Thoracic aorta (tissue), 2 donors: ENCODE data around the gene CHTF18. TPM values are rescaled to one million over a fixed set of nuclear protein-coding genes. Genes with fewer than 3 reads are reported as not detected.

Experiments used
- ATAC-seq: fragments of 150-250 bp; one replicate; pipeline ENCODE4 v1.8.0; 2017; ENCODE audit warnings: low read depth; ENCODE audit not compliant: insufficient number of reproducible peaks, low FRiP score
- DNase-seq: peaks from one replicate; pipeline ENCODE4 v3.0.0-alpha.2; 2020; ENCODE audit warnings: low spot score
- H3K27ac ChIP-seq, 2 donors: fragments of 200-600 bp; sonication (generic); 1 replicate in 1 of 2; 2 replicates in 1 of 2; pipeline ENCODE4 v1.5.1; 2016; ENCODE audit warnings: mild to moderate bottlenecking in 2 of 2, moderate library complexity in 2 of 2
- H3K27me3 ChIP-seq: fragments of 200-600 bp; sonication (generic); replicated peaks from 2 replicates; pipeline ENCODE4 v1.6.0; 2016; ENCODE audit warnings: mild to moderate bottlenecking; ENCODE audit not compliant: insufficient read depth
- H3K36me3 ChIP-seq: fragments of 200-600 bp; sonication (generic); one replicate; pipeline ENCODE4 v1.5.1; 2016
- H3K4me1 ChIP-seq, 2 donors: fragments of 200-600 bp; sonication (generic); 1 replicate in 1 of 2; 2 replicates in 1 of 2; pipeline versions ENCODE4 v1.5.1 to v1.6.0; 2016; ENCODE audit warnings: low read depth in 2 of 2, mild to moderate bottlenecking in 1 of 2; ENCODE audit not compliant: control insufficient read depth in 1 of 2
- H3K4me3 ChIP-seq: fragments of 200-600 bp; sonication (generic); 2 replicates; pipeline ENCODE4 v1.5.1; 2016; ENCODE audit warnings: mild to moderate bottlenecking
- H3K9me3 ChIP-seq: fragments of 200-600 bp; sonication (generic); 2 replicates; pipeline ENCODE4 v1.5.1; 2016
- total RNA-seq, 2 donors: library from RNA; depleted of rRNA; stranded (reverse); fragments of >200 nt; gene quantifications; one replicate each; pipeline versions ENCODE4 v1.1.0 to v1.2.3, GENCODE V29; 2016
- TF ChIP-seq, protein P1 (sequence below): fragments of 200-600 bp; sonication (generic); IDR thresholded peaks from one replicate; pipeline ENCODE4 v1.5.1; 2019; ENCODE audit warnings: antibody characterized with exemption

Gene CHTF18
- total RNA-seq, 2 donors from 2014 or later, result 10.2 to 15.4 TPM

- DNase-seq (no peak), ATAC-seq (no peak)
- no peak overlapping the region for H3K4me3 ChIP-seq
- no peaks in the 10 kb centered on the region for H3K36me3 ChIP-seq
- no peaks in the 10 kb centered on the region for H3K4me1 ChIP-seq
- no peaks in the 10 kb centered on the region for H3K27me3 ChIP-seq
- no peaks in the 10 kb centered on the region for H3K9me3 ChIP-seq
- H3K27ac ChIP-seq, result no peak overlapping the region
- TF ChIP-seq, protein P1, sequence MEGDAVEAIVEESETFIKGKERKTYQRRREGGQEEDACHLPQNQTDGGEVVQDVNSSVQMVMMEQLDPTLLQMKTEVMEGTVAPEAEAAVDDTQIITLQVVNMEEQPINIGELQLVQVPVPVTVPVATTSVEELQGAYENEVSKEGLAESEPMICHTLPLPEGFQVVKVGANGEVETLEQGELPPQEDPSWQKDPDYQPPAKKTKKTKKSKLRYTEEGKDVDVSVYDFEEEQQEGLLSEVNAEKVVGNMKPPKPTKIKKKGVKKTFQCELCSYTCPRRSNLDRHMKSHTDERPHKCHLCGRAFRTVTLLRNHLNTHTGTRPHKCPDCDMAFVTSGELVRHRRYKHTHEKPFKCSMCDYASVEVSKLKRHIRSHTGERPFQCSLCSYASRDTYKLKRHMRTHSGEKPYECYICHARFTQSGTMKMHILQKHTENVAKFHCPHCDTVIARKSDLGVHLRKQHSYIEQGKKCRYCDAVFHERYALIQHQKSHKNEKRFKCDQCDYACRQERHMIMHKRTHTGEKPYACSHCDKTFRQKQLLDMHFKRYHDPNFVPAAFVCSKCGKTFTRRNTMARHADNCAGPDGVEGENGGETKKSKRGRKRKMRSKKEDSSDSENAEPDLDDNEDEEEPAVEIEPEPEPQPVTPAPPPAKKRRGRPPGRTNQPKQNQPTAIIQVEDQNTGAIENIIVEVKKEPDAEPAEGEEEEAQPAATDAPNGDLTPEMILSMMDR, result no peak
Measured at GRCh38 chr16:796296-797119, 8.1 kb downstream of the CHTF18 start.

GRCh38 chr16:797120-797420, 8.7 kb downstream of the CHTF18 start:
- Histone ChIP-seq H3K4me3 (no peak overlapping the region), H3K36me3 (no peaks in the 10 kb centered on the region), H3K4me1 (no peaks in the 10 kb centered on the region), H3K9me3 (no peaks in the 10 kb centered on the region), H3K27ac (no peak overlapping the region), H3K27me3 (no peaks in the 10 kb centered on the region)
- no peak for ATAC-seq
- TF ChIP-seq, protein P1, result no peak
- DNase-seq, result no peak

GRCh38 chr16:797686-798085, 9.3 kb downstream of the CHTF18 start:
- Histone ChIP-seq H3K4me3 (no peak overlapping the region), H3K27ac (no peak overlapping the region), H3K36me3 (no peaks in the 10 kb centered on the region), H3K4me1 (no peaks in the 10 kb centered on the region), H3K9me3 (no peaks in the 10 kb centered on the region), H3K27me3 (no peaks in the 10 kb centered on the region)
- TF ChIP-seq, protein P1, result no peak
- no peak for DNase-seq
- ATAC-seq, result no peak

GRCh38 chr16:798666-799065, 10.2 kb downstream of the CHTF18 start:
- Histone ChIP-seq H3K4me1 (no peaks in the 10 kb centered on the region), H3K4me3 (no peak overlapping the region), H3K27ac (no peak overlapping the region), H3K36me3 (no peaks in the 10 kb centered on the region), H3K9me3 (no peaks in the 10 kb centered on the region), H3K27me3 (no peaks in the 10 kb centered on the region)
- ATAC-seq, result no peak
- TF ChIP-seq, protein P1, result no peak
- DNase-seq, result no peak

DNA sequence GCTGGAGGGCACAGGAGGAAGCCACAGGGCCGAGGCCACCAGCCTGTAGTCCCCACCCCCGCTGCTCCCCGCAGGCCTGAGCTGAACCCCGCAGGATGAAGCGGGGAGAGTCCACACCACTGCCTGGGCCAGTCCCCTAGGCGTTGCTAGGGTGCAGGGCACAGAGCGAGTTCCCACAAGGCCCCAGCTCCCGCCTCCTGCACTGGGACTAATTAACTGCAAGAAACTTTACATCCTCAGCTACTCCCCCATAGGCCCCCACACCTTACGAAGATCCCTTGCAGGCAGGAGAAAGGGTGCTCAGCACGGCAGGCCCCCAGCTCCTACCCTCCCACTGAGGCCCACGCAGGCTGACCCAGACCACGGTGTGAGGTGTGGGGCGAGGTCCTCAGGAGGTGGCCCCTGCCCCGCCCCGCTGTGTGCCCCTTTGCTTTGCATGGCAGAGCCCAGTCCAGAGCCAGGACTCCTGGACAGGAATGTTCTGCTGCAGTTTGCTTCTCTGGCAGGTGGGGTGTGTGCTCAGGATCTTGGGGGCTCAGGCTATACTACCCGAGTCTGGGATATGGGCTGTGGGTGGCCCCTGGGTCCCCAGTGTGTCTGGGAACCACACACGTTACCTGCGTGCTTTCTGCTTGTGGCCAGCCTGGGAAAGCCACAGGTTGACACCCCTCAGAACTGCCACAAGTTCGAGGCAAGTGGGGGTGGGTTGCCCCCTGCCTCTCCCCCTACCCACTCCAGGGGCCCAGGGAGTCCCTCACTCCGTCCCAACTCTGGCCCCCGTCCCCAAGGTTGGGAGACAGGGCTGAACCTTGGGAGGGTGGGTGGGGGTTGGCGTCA, 10.9 kb downstream of the CHTF18 start:
- no peaks in the 10 kb centered on the region for H3K4me1 ChIP-seq
- no peaks in the 10 kb centered on the region for H3K9me3 ChIP-seq
- no peaks in the 10 kb centered on the region for H3K27me3 ChIP-seq

More for the DNA sequence above, 10.9 kb downstream of the CHTF18 start:
- Histone ChIP-seq H3K4me3 (no peak overlapping the region), H3K27ac (no peak overlapping the region), H3K36me3 (no peaks in the 10 kb centered on the region)
- TF ChIP-seq, protein P1, result no peak
- DNase-seq (no peak), ATAC-seq (no peak)
